ENCODE results near the gene PDE6B. TPM values are rescaled to one million over a fixed set of nuclear protein-coding genes. Genes with fewer than 3 reads are reported as not detected.

PDE6B gene
- total RNA-seq, 1 donor = not detected

- Histone ChIP-seq H3K4me2 (ENCODE audit: insufficient read depth, low read length) (peak overlapping the region; percentile 85), H3K27me3 (ENCODE audit: insufficient read depth, low read length) (no peaks in the 10 kb centered on the region), H3K36me3 (ENCODE audit: insufficient read depth, low read length) (peaks cover 5% of the 10 kb centered on the region), H3K27ac (ENCODE audit: low read depth, low read length) (peak overlapping the region; percentile 41), H2AFZ (ENCODE audit: low read length) (no peak overlapping the region), H3K79me2 (ENCODE audit: insufficient read depth, low read length) (peaks cover 56% of the 10 kb centered on the region), H3K4me3 (ENCODE audit: insufficient read depth, low read length) (peak overlapping the region; percentile 67), H4K20me1 (ENCODE audit: insufficient read depth, low read length) (peaks cover 38% of the 10 kb centered on the region), H3K9me3 (ENCODE audit: low read depth, low read length) (no peaks in the 10 kb centered on the region), H3K4me1 (ENCODE audit: insufficient read depth, low read length) (peaks cover 13% of the 10 kb centered on the region)
- TF ChIP-seq CTCF (IDR thresholded peaks at IDR 0.05; ENCODE audit: extremely low read depth, low read depth, low read length) = no peak
- no peak for DNase-seq (ENCODE audit: insufficient read length, low spot score, missing footprints)
Observed at GRCh38 chr4:706834-707598, 81.6 kb downstream of the PDE6B start.

- no peaks in the 10 kb centered on the region for H3K9me3 ChIP-seq (ENCODE audit: low read depth, low read length)
- DNase-seq (ENCODE audit: insufficient read length, low spot score, missing footprints) = peak; percentile 88
- no peak overlapping the region for H2AFZ ChIP-seq (ENCODE audit: low read length)
- H4K20me1 ChIP-seq (ENCODE audit: insufficient read depth, low read length) = peaks cover 43% of the 10 kb centered on the region
- peaks cover 13% of the 10 kb centered on the region for H3K4me1 ChIP-seq (ENCODE audit: insufficient read depth, low read length)
- no peaks in the 10 kb centered on the region for H3K27me3 ChIP-seq (ENCODE audit: insufficient read depth, low read length)
- H3K27ac ChIP-seq (ENCODE audit: low read depth, low read length) = no peak overlapping the region
- H3K36me3 ChIP-seq (ENCODE audit: insufficient read depth, low read length) = peaks cover 5% of the 10 kb centered on the region
- no peak overlapping the region for H3K4me3 ChIP-seq (ENCODE audit: insufficient read depth, low read length)
- peak overlapping the region; percentile 39 for H3K4me2 ChIP-seq (ENCODE audit: insufficient read depth, low read length)
- TF ChIP-seq CTCF (IDR thresholded peaks at IDR 0.05; ENCODE audit: extremely low read depth, low read depth, low read length) = no peak
- peaks cover 66% of the 10 kb centered on the region for H3K79me2 ChIP-seq (ENCODE audit: insufficient read depth, low read length)
Observed at GRCh38 chr4:707929-708630, 82.7 kb downstream of the PDE6B start.

GRCh38 chr4:708631-708933 lies 83.2 kb downstream of the PDE6B start:
- Histone ChIP-seq H2AFZ (ENCODE audit: low read length) (no peak overlapping the region), H4K20me1 (ENCODE audit: insufficient read depth, low read length) (peaks cover 48% of the 10 kb centered on the region), H3K36me3 (ENCODE audit: insufficient read depth, low read length) (peaks cover 5% of the 10 kb centered on the region), H3K27me3 (ENCODE audit: insufficient read depth, low read length) (no peaks in the 10 kb centered on the region), H3K4me3 (ENCODE audit: insufficient read depth, low read length) (no peak overlapping the region), H3K4me1 (ENCODE audit: insufficient read depth, low read length) (peaks cover 13% of the 10 kb centered on the region), H3K9me3 (ENCODE audit: low read depth, low read length) (no peaks in the 10 kb centered on the region), H3K79me2 (ENCODE audit: insufficient read depth, low read length) (peaks cover 71% of the 10 kb centered on the region), H3K27ac (ENCODE audit: low read depth, low read length) (no peak overlapping the region), H3K4me2 (ENCODE audit: insufficient read depth, low read length) (peak overlapping the region; percentile 18)
- TF ChIP-seq CTCF (IDR thresholded peaks at IDR 0.05; ENCODE audit: extremely low read depth, low read depth, low read length) = no peak
- no peak for DNase-seq (ENCODE audit: insufficient read length, low spot score, missing footprints)

- Histone ChIP-seq H4K20me1 (ENCODE audit: insufficient read depth, low read length) (peaks cover 54% of the 10 kb centered on the region), H3K4me2 (ENCODE audit: insufficient read depth, low read length) (no peak overlapping the region)
- DNase-seq (ENCODE audit: insufficient read length, low spot score, missing footprints) = no peak
Observed at GRCh38 chr4:709348-709747, 84.0 kb downstream of the PDE6B start.

More at GRCh38 chr4:709348-709747, 84.0 kb downstream of the PDE6B start:
- no peaks in the 10 kb centered on the region for H3K27me3 ChIP-seq (ENCODE audit: insufficient read depth, low read length)
- H3K79me2 ChIP-seq (ENCODE audit: insufficient read depth, low read length) = peaks cover 78% of the 10 kb centered on the region
- H3K27ac ChIP-seq (ENCODE audit: low read depth, low read length) = no peak overlapping the region
- TF ChIP-seq CTCF (IDR thresholded peaks at IDR 0.05; ENCODE audit: extremely low read depth, low read depth, low read length) = no peak
- no peak overlapping the region for H2AFZ ChIP-seq (ENCODE audit: low read length)
- H3K9me3 ChIP-seq (ENCODE audit: low read depth, low read length) = no peaks in the 10 kb centered on the region
- peaks cover 5% of the 10 kb centered on the region for H3K36me3 ChIP-seq (ENCODE audit: insufficient read depth, low read length)
- no peak overlapping the region for H3K4me3 ChIP-seq (ENCODE audit: insufficient read depth, low read length)
- H3K4me1 ChIP-seq (ENCODE audit: insufficient read depth, low read length) = peaks cover 13% of the 10 kb centered on the region
